Peyer's patch (tissue), 4 donors: Measurements from ENCODE around the gene ELFN2.

Experiments
- POLR2A ChIP-seq, 2 donors: fragments of 450-650 bp; IDR thresholded peaks; one replicate each; pipeline ENCODE4 v1.5.1; 2017; ENCODE audit warnings: antibody characterized with exemption in 2 of 2, mild to moderate bottlenecking in 2 of 2, moderate library complexity in 2 of 2
- TF ChIP-seq, protein P1 (sequence below), 6 experiments: fragments of 450-650 bp in 4 of 6; fragments of 200-600 bp in 2 of 6; sonication (generic) in 1 of 6; IDR thresholded peaks; one replicate each; pipeline ENCODE4 v1.5.1; 2017 to 2019; ENCODE audit warnings: antibody characterized with exemption in 6 of 6, mild to moderate bottlenecking in 3 of 6, moderate library complexity in 1 of 6

DNA sequence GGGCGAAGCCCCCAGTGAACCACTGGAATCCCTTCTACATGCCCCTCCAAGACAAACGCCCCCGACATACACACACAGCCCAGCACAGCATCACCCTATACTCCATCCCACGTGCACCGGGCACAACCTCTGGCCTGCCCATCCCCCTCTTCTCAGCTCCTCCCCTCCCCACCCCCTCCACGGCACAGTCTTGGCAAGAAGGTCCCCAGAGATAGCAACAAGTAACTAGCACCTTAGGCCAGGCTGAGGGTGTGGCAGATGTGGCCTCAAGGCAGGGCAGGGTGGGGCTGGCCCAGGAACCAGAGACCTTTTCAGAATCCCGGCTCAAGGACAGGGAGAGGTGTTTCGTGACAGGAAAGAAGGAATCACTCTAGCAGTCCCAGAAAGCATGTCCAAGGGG lies 90.7 kb downstream of the ELFN2 start:
- TF ChIP-seq, protein P1, sequence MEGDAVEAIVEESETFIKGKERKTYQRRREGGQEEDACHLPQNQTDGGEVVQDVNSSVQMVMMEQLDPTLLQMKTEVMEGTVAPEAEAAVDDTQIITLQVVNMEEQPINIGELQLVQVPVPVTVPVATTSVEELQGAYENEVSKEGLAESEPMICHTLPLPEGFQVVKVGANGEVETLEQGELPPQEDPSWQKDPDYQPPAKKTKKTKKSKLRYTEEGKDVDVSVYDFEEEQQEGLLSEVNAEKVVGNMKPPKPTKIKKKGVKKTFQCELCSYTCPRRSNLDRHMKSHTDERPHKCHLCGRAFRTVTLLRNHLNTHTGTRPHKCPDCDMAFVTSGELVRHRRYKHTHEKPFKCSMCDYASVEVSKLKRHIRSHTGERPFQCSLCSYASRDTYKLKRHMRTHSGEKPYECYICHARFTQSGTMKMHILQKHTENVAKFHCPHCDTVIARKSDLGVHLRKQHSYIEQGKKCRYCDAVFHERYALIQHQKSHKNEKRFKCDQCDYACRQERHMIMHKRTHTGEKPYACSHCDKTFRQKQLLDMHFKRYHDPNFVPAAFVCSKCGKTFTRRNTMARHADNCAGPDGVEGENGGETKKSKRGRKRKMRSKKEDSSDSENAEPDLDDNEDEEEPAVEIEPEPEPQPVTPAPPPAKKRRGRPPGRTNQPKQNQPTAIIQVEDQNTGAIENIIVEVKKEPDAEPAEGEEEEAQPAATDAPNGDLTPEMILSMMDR (IDR thresholded peaks at IDR 0.05): no peak
- TF ChIP-seq POLR2A (IDR thresholded peaks at IDR 0.05): no peak
